CD4-positive, alpha-beta memory T cell (primary cell): ENCODE data around the gene ZBTB5. TPM values are rescaled to one million over a fixed set of nuclear protein-coding genes. Genes with fewer than 3 reads are reported as not detected.

Experiments
- CTCF ChIA-PET: fragments of 350-600 bp; sonication (Branson Sonifier 250); formaldehyde crosslinking; loops from one replicate; lab custom pipeline; 2021; ENCODE audit warnings: inconsistent platforms; ENCODE audit not compliant: partially characterized antibody; lab: Charles Lee
- POLR2A ChIA-PET: fragments of 350-600 bp; sonication (Branson Sonifier 250); formaldehyde crosslinking; loops from one replicate; lab custom pipeline; 2021; ENCODE audit not compliant: partially characterized antibody; lab: Charles Lee
- DNase-seq, 5 donors: peaks; one replicate each; pipeline versions ENCODE4 v3.0.0 to v3.0.0-alpha.2; 2020 to 2022; ENCODE audit warnings: mixed read lengths in 1 of 5
- H3K27ac ChIP-seq: one replicate; pipeline ENCODE4 v1.7.0; 2013; ENCODE audit warnings: low read depth, low read length
- H3K27me3 ChIP-seq: 2 replicates; pipeline ENCODE4 v1.7.0; 2013; ENCODE audit warnings: mild to moderate bottlenecking, low read length, moderate library complexity; ENCODE audit not compliant: insufficient read depth
- H3K36me3 ChIP-seq: 2 replicates; pipeline ENCODE4 v1.7.0; 2013; ENCODE audit warnings: mild to moderate bottlenecking, low read length, moderate library complexity; ENCODE audit not compliant: insufficient read depth
- H3K4me1 ChIP-seq: 2 replicates; pipeline ENCODE4 v1.7.0; 2013; ENCODE audit warnings: mild to moderate bottlenecking, low read length, moderate library complexity; ENCODE audit not compliant: insufficient read depth
- H3K4me3 ChIP-seq, 2 donors: one replicate each; pipeline ENCODE4 v1.7.0; 2013; ENCODE audit warnings: low read length in 2 of 2, mild to moderate bottlenecking in 1 of 2
- H3K9me3 ChIP-seq, 2 donors: one replicate each; pipeline ENCODE4 v1.7.0; 2013; ENCODE audit warnings: low read length in 2 of 2, control low read depth in 1 of 2; ENCODE audit not compliant: control insufficient read depth in 1 of 2
- H3K27ac Mint-ChIP-seq, 7 donors: one replicate each; pipeline ENCODE4 v1.8.0; 2020 to 2021; ENCODE audit warnings: mixed read lengths in 7 of 7, mild to moderate bottlenecking in 6 of 7, inconsistent platforms in 3 of 7, moderate library complexity in 3 of 7
- H3K27me3 Mint-ChIP-seq, 2 donors: one replicate each; pipeline ENCODE4 v1.8.0; 2020 to 2021; ENCODE audit warnings: mixed read lengths in 2 of 2
- H3K36me3 Mint-ChIP-seq, 2 donors: one replicate each; pipeline ENCODE4 v1.8.0; 2020 to 2021; ENCODE audit warnings: mixed read lengths in 2 of 2, inconsistent platforms in 1 of 2, mild to moderate bottlenecking in 1 of 2
- H3K4me1 Mint-ChIP-seq, 4 donors: one replicate each; pipeline ENCODE4 v1.8.0; 2020 to 2021; ENCODE audit warnings: mixed read lengths in 4 of 4, mild to moderate bottlenecking in 1 of 4
- H3K4me3 Mint-ChIP-seq, 8 donors: one replicate each; pipeline ENCODE4 v1.8.0; 2020 to 2021; ENCODE audit warnings: mixed read lengths in 8 of 8, mild to moderate bottlenecking in 7 of 8, moderate library complexity in 6 of 8, inconsistent platforms in 3 of 8
- H3K9me3 Mint-ChIP-seq, 8 donors: one replicate each; pipeline ENCODE4 v1.8.0; 2020 to 2021; ENCODE audit warnings: mixed read lengths in 8 of 8, mild to moderate bottlenecking in 5 of 8, inconsistent platforms in 3 of 8, moderate library complexity in 1 of 8
- intact Hi-C: fragments of 100-400 bp; cut with micrococcal nuclease; formaldehyde crosslinking; loops from one replicate; pipeline ENCODE4 v1.15.1; 2023
- polyA plus RNA-seq, 2 donors: library from polyadenylated mRNA; unstranded; fragments of 300-500 nt; fragmentation: Illumina TruSeq; gene quantifications; one replicate each; pipeline ENCODE4 v1.2.3, GENCODE V29; 2021
- total RNA-seq, 2 experiments: library from RNA; stranded (reverse); gene quantifications; one replicate each; pipeline ENCODE4 v1.2.3, GENCODE V29; 2021

ZBTB5 gene
- total and polyA plus RNA-seq, 4 experiments from 2014 or later, result 0.29 to 16.4 (median 8.8) TPM

DNA sequence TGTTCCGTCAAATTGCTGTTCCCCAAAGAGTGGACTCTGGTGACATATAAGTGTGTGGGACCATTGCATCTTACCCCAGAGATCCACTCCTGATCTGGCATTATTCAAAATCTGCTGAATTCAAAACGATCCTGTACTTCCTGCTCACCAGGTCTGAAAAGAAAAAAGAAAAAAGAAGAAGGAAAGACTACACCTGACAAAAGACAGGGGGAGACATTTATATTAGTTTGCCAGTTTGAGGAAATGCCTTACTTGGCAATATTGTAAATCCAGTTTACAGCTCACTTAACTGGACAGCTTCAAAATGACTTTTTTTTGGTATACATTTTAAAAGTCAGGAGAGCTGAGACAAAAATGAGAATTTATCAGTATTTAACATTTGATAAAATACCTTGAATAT is 57.8 kb downstream of the ZBTB5 start:
- peaks cover 16 to 31% (median 22%) of the 10 kb centered on the region in 4 donors for H3K4me1 Mint-ChIP-seq

DNA sequence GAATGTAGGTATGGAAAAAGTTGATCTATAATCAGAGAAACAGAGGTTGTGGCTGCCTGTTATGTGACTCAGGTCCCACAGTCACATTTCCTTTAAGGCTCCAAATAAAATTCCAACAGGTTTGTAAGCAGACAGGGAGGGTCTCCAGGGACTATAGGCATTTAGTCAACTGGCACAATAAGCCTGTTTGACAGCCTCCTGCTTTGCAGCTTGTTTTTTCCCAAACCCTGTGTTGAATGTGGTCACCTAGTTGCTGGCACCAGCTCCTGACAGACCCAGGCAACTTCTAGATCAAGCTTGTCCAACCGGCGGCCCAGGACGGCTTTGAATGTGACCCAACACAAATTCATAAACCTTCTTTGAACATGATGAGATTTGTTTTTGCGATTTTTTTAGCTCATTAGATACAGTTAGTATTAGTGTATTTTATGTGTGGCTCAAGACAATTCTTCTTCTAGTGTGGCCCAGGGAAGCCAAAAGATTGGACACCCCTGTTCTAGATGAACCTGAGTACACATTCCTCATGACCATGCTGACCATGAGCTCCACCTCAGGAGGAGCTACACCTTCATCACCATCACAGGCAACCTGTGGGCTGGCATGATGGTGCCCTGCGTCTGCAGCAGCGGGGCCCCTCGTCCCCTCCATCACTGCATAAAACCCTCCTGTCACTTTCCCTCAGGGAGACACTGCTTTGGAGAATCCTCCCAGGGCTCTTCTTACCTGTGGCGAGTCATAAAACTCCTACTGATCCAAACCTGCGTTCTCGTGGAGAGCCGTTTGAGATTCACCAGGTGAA is 58.4 kb downstream of the ZBTB5 start:
- Mint-ChIP-seq H3K4me1 (peaks cover 14 to 26% (median 19%) of the 10 kb centered on the region in 4 donors), H3K9me3 (no peaks in the 10 kb centered on the region), H3K27ac (no peak overlapping the region), H3K36me3 (no peaks in the 10 kb centered on the region), H3K27me3 (no peaks in the 10 kb centered on the region), H3K4me3 (no peak overlapping the region)
- no peak for DNase-seq
- ChIA-PET CTCF (interaction anchor here (0.8 to 1.7 kb wide), 5 partner anchors 9 to 534 kb away, joined by 3 to 6 read pairs (median 3); no protein-coding TSS in a partner anchor), POLR2A (no interaction called here)
- intact Hi-C loops, result no loop called here
- Histone ChIP-seq H3K4me1 (peaks cover 20% of the 10 kb centered on the region), H3K4me3 (no peak overlapping the region), H3K27ac (no peak overlapping the region), H3K27me3 (no peaks in the 10 kb centered on the region), H3K9me3 (no peaks in the 10 kb centered on the region), H3K36me3 (no peaks in the 10 kb centered on the region)

More for the DNA sequence above, 57.8 kb downstream of the ZBTB5 start:
- H3K4me3 Mint-ChIP-seq, result no peak overlapping the region
- H3K4me1 ChIP-seq, result peaks cover 20% of the 10 kb centered on the region
- intact Hi-C loops, result no loop called here
- H3K27ac Mint-ChIP-seq, result peak overlapping the region in 5 of 7 donors; percentile 6 to 71 (median 45)
- POLR2A ChIA-PET, result interaction anchor here (1.8 kb wide), 1 partner anchor 18 kb away, joined by 3 read pairs; no protein-coding TSS in a partner anchor
- no peak overlapping the region for H3K4me3 ChIP-seq
- no peaks in the 10 kb centered on the region for H3K36me3 ChIP-seq
- H3K9me3 Mint-ChIP-seq, result no peaks in the 10 kb centered on the region
- H3K9me3 ChIP-seq, result no peaks in the 10 kb centered on the region
- CTCF ChIA-PET, result interaction anchor here (1.0 to 1.7 kb wide), 5 partner anchors 8 to 534 kb away, joined by 3 to 6 read pairs (median 3); no protein-coding TSS in a partner anchor
- DNase-seq, result no peak
- no peaks in the 10 kb centered on the region for H3K27me3 Mint-ChIP-seq
- no peaks in the 10 kb centered on the region for H3K27me3 ChIP-seq
- H3K27ac ChIP-seq, result no peak overlapping the region
- no peaks in the 10 kb centered on the region for H3K36me3 Mint-ChIP-seq

DNA sequence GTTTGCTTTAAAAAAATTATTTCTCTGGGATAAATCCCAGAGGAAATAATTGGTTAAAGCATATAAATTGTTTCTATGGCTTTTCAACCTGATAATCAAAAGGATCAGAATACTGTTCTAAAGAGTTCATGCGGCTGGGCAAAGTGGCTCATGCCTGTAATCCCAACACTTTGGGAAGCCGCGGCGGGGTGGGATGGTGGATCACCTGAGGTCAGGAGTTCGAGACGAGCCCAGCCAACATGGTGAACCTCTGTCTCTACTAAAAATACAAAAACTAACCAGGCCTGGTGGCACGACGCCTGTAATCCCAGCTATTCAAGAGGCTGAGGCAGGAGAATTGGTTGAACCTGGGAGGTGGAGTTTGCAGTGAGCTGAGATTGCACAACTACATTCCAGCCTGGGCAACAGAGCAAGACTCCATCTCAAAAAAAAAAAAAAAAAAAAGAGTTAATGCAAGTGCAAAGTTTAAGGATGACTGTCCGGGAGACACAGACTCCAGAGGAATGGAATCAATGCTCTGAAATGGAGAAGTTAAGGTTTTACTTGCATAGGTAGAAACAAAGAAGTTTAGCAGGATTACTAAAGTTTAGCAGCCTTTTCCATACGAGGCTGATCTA is 59.4 kb downstream of the ZBTB5 start:
- DNase-seq, result no peak
- Mint-ChIP-seq H3K4me3 (no peak overlapping the region), H3K27ac (no peak overlapping the region), H3K27me3 (no peaks in the 10 kb centered on the region), H3K36me3 (no peaks in the 10 kb centered on the region), H3K9me3 (no peaks in the 10 kb centered on the region), H3K4me1 (peaks cover 14 to 25% (median 18%) of the 10 kb centered on the region in 4 donors)
- no peak overlapping the region for H3K27ac ChIP-seq
- ChIA-PET CTCF (interaction anchor here (0.8 kb wide), 1 partner anchor 533 kb away, joined by 3 read pairs; no protein-coding TSS in a partner anchor), POLR2A (no interaction called here)
- no peak overlapping the region for H3K4me3 ChIP-seq
- H3K4me1 ChIP-seq, result peaks cover 20% of the 10 kb centered on the region
- H3K36me3 ChIP-seq, result no peaks in the 10 kb centered on the region
- H3K27me3 ChIP-seq, result no peaks in the 10 kb centered on the region
- no peaks in the 10 kb centered on the region for H3K9me3 ChIP-seq
- intact Hi-C loops, result no loop called here

DNA sequence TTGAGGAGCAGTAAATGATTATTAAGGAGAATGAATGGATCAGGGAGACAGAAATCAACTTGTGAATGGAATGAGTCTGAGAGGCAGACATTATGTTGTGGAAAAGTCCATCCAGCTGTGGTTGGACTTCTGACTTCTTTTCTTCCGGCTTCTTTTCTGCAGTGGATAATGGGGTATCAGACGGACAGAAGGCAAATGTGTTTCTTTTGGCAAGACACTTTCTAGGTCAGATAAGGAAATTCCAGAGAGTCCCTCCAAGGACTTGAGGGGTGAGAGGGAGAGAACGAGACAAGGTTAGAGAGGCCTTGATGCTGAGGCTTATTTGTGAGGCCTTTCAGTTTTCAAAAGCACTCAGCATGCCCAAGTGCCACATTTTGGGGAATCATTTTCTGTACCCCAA is 59.9 kb downstream of the ZBTB5 start:
- no peak overlapping the region for H3K4me3 ChIP-seq
- no peaks in the 10 kb centered on the region for H3K36me3 ChIP-seq
- H3K27me3 ChIP-seq, result no peaks in the 10 kb centered on the region
- no peak overlapping the region for H3K27ac ChIP-seq
- Mint-ChIP-seq H3K4me1 (peaks cover 14 to 23% (median 17%) of the 10 kb centered on the region in 4 donors), H3K9me3 (no peaks in the 10 kb centered on the region), H3K4me3 (no peak overlapping the region), H3K27ac (no peak overlapping the region), H3K36me3 (no peaks in the 10 kb centered on the region), H3K27me3 (peaks cover 0 to 2% of the 10 kb centered on the region in 2 donors)
- intact Hi-C loops, result no loop called here
- H3K9me3 ChIP-seq, result no peaks in the 10 kb centered on the region
- DNase-seq, result no peak
- CTCF ChIA-PET, result interaction anchor here (1.1 kb wide), 1 partner anchor 13 kb away, joined by 5 read pairs; no protein-coding TSS in a partner anchor
- H3K4me1 ChIP-seq, result peaks cover 18% of the 10 kb centered on the region
- POLR2A ChIA-PET, result no interaction called here

DNA sequence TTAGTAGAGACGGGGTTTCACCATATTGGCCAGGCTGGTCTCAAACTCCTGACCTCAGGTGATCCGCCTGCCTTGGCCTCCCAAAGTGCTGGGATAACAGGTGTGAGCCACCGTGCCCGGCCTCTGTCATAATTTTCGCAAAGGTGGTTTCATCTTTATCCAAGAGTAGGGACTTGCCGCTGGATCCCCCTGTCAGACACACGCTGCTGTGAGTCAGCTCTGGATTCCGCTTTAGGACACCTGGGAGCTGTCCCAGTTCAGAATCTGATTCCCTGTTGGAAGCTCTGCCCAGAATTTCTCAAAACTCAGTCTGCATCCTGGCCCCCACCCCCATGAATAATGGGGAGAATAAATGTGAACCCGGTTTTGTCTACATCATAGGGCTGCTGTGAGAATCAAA is 60.7 kb downstream of the ZBTB5 start:
- Histone ChIP-seq H3K36me3 (no peaks in the 10 kb centered on the region), H3K4me1 (peaks cover 11% of the 10 kb centered on the region), H3K27me3 (no peaks in the 10 kb centered on the region), H3K4me3 (no peak overlapping the region), H3K27ac (no peak overlapping the region), H3K9me3 (no peaks in the 10 kb centered on the region)
- peaks cover 10 to 17% (median 11%) of the 10 kb centered on the region in 4 donors for H3K4me1 Mint-ChIP-seq
- POLR2A ChIA-PET, result no interaction called here
- H3K27me3 Mint-ChIP-seq, result peaks cover 0 to 3% of the 10 kb centered on the region in 2 donors
- H3K27ac Mint-ChIP-seq, result no peak overlapping the region
- H3K9me3 Mint-ChIP-seq, result no peaks in the 10 kb centered on the region
- no peaks in the 10 kb centered on the region for H3K36me3 Mint-ChIP-seq
- CTCF ChIA-PET, result interaction anchor here (1.1 kb wide), 1 partner anchor 14 kb away, joined by 5 read pairs; no protein-coding TSS in a partner anchor
- no peak overlapping the region for H3K4me3 Mint-ChIP-seq
- DNase-seq, result no peak
- intact Hi-C loops, result no loop called here

DNA sequence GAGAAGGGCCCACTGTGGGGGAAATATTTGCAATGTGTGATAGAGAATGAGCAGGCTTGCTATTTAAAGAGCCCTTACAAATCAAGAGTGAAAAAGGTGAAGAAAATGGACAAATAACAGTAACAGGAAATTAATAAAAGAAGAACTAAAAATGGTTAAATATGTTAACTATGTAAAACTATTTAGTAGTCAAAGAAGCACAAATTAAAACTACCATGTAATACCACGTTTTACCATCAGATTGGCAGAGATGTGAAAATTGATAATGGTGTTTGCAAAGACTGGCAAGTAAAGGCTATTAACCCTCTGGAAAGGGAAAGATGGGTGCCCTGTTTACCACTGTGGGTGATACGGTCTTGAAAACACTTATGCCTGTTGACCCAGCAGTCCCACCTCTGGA is 65.9 kb downstream of the ZBTB5 start:
- no peak overlapping the region for H3K4me3 ChIP-seq
- H3K9me3 ChIP-seq, result no peaks in the 10 kb centered on the region
- intact Hi-C loops, result no loop called here
- H3K27ac ChIP-seq, result no peak overlapping the region
- Mint-ChIP-seq H3K27me3 (peaks cover 2 to 3% of the 10 kb centered on the region in 2 donors), H3K27ac (no peak overlapping the region), H3K4me3 (no peak overlapping the region), H3K4me1 (no peaks in the 10 kb centered on the region), H3K9me3 (no peaks in the 10 kb centered on the region), H3K36me3 (no peaks in the 10 kb centered on the region)
- H3K27me3 ChIP-seq, result no peaks in the 10 kb centered on the region
- CTCF ChIA-PET, result no interaction called here
- no peaks in the 10 kb centered on the region for H3K4me1 ChIP-seq
- H3K36me3 ChIP-seq, result no peaks in the 10 kb centered on the region
- no peak for DNase-seq
- POLR2A ChIA-PET, result no interaction called here

DNA sequence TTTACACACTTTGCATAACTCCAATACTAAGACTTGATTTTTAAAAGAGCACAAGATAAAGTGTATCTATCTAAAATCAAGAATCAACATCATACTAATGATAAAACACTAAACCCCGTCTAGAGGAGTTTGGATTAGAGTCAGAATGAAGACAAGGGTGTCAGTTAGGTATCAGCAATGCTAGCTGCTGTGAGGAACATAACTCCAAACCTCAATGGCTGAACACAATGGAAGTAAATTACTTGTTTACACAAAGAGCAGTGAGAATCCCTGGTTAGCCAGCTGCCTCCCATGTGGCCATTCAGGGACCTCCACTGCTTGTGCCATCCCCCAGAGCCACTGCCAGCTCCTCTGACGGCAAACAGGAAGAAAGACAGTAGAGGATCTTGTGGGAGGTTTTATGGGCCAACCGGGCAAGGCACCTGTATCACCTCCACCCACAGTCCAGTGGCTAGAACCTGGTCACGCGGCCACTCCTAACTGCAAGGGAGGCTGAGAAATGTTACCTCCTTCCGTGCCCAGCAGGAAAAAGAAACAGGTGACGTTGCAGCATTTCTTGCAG is 66.7 kb downstream of the ZBTB5 start:
- H3K27ac ChIP-seq, result no peak overlapping the region
- Mint-ChIP-seq H3K4me1 (no peaks in the 10 kb centered on the region), H3K27ac (no peak overlapping the region), H3K9me3 (no peaks in the 10 kb centered on the region), H3K36me3 (no peaks in the 10 kb centered on the region), H3K4me3 (no peak overlapping the region), H3K27me3 (peaks cover 2 to 3% of the 10 kb centered on the region in 2 donors)
- ChIA-PET POLR2A (no interaction called here), CTCF (interaction anchor here (1.0 to 1.2 kb wide), 3 partner anchors 9 to 525 kb away, joined by 3 to 4 read pairs (median 3); no protein-coding TSS in a partner anchor)
- intact Hi-C loops, result no loop called here
- H3K27me3 ChIP-seq, result no peaks in the 10 kb centered on the region
- H3K4me1 ChIP-seq, result no peaks in the 10 kb centered on the region
- H3K36me3 ChIP-seq, result no peaks in the 10 kb centered on the region
- DNase-seq, result no peak
- H3K4me3 ChIP-seq, result no peak overlapping the region
- no peaks in the 10 kb centered on the region for H3K9me3 ChIP-seq
